Non-pigmented ciliary epithelial cell (primary cell): Measurements from ENCODE around the gene TSC22D3.

Experiments
- DNase-seq: peaks from one replicate; pipeline ENCODE4 v3.0.0-alpha.2; 2010; ENCODE audit warnings: low read depth

The TSC22D3 gene

GRCh38 chrX:107760304-107761077 lies 15.1 kb downstream of the TSC22D3 start:
- DNase-seq = no peak

GRCh38 chrX:107758231-107758766 lies 17.3 kb downstream of the TSC22D3 start:
- no peak for DNase-seq

GRCh38 chrX:107755721-107756120 lies 19.9 kb downstream of the TSC22D3 start:
- no peak for DNase-seq

GRCh38 chrX:107753187-107753586 lies 22.4 kb downstream of the TSC22D3 start:
- DNase-seq = no peak

GRCh38 chrX:107752714-107753113 lies 22.9 kb downstream of the TSC22D3 start:
- no peak for DNase-seq

GRCh38 chrX:107752043-107752442 lies 23.5 kb downstream of the TSC22D3 start:
- DNase-seq = no peak

- no peak for DNase-seq
Observed at GRCh38 chrX:107750861-107751445, 24.6 kb downstream of the TSC22D3 start.

- no peak for DNase-seq
Observed at GRCh38 chrX:107750263-107750662, 25.3 kb downstream of the TSC22D3 start.

GRCh38 chrX:107748506-107748905 lies 27.1 kb downstream of the TSC22D3 start:
- no peak for DNase-seq

GRCh38 chrX:107747596-107748161 lies 27.9 kb downstream of the TSC22D3 start:
- no peak for DNase-seq

- no peak for DNase-seq
Observed at GRCh38 chrX:107744868-107745267, 30.7 kb downstream of the TSC22D3 start.

- no peak for DNase-seq
Observed at GRCh38 chrX:107743995-107744394, 31.6 kb downstream of the TSC22D3 start.

- DNase-seq = no peak
Observed at GRCh38 chrX:107742700-107743191, 32.8 kb downstream of the TSC22D3 start.

- no peak for DNase-seq
Observed at GRCh38 chrX:107741404-107741790, 34.2 kb downstream of the TSC22D3 start.

- no peak for DNase-seq
Observed at GRCh38 chrX:107739541-107739940, 36.0 kb downstream of the TSC22D3 start.

- no peak for DNase-seq
Observed at GRCh38 chrX:107738768-107739167, 36.8 kb downstream of the TSC22D3 start.

- no peak for DNase-seq
Observed at GRCh38 chrX:107738272-107738671, 37.3 kb downstream of the TSC22D3 start.

- DNase-seq = no peak
Observed at GRCh38 chrX:107736781-107737531, 38.6 kb downstream of the TSC22D3 start.

- no peak for DNase-seq
Observed at GRCh38 chrX:107734646-107735045, 40.9 kb downstream of the TSC22D3 start.

GRCh38 chrX:107733686-107734085 lies 41.9 kb downstream of the TSC22D3 start:
- DNase-seq = no peak

- DNase-seq = no peak
Observed at GRCh38 chrX:107731831-107732502, 43.6 kb downstream of the TSC22D3 start.
